K562 (cell line): ENCODE measurements around the gene TSPAN18. TPM values are rescaled to one million over a fixed set of nuclear protein-coding genes. Genes with fewer than 3 reads are reported as not detected.
A peak's percentile ranks its signal among the peaks of the same experiment; 100 is the strongest.

Experiments used
- ARNT ChIP-seq, 2 experiments: fragments of 450-650 bp; IDR thresholded peaks; 2 replicates each; pipeline ENCODE4 v1.6.1; 2016; ENCODE audit warnings: mild to moderate bottlenecking in 1 of 2
- ATF7 ChIP-seq: fragments of 450-650 bp; IDR thresholded peaks from 2 replicates; pipeline ENCODE4 v1.7.1; 2014; ENCODE audit warnings: mild to moderate bottlenecking, moderate library complexity
- BCL6 ChIP-seq: fragments of 250-450 bp; sonication (Bioruptor Pico); IDR thresholded peaks from 2 replicates; pipeline ENCODE4 v1.4.0; 2020
- CBX2 ChIP-seq: fragments of 200-600 bp; sonication (generic); IDR thresholded peaks from one replicate; pipeline ENCODE4 v1.6.1; 2012; ENCODE audit warnings: mild to moderate bottlenecking, low read length, inconsistent platforms; ENCODE audit not compliant: insufficient read depth, poor library complexity, severe bottlenecking
- CBX8 ChIP-seq: fragments of 200-600 bp; sonication (generic); IDR thresholded peaks from 2 replicates; pipeline ENCODE4 v1.6.1; 2012; ENCODE audit warnings: borderline replicate concordance, mixed run types, low read depth, mild to moderate bottlenecking, moderate library complexity, mixed read lengths, low read length, control low read depth, inconsistent platforms; ENCODE audit not compliant: poor library complexity, severe bottlenecking; ENCODE audit errors: extremely low read depth
- DMBX1 ChIP-seq: fragments of 250-450 bp; sonication (Bioruptor Pico); IDR thresholded peaks from 2 replicates; pipeline ENCODE4 v1.8.0; 2022; ENCODE audit warnings: inconsistent platforms, mild to moderate bottlenecking, moderate library complexity, borderline replicate concordance
- MEF2D ChIP-seq: conservative IDR thresholded peaks from 2 replicates; pipeline ENCODE4 v1.6.1; 2016; ENCODE audit warnings: low read depth, missing genetic modification characterization, missing compliant biosample characterization
- MTF1 ChIP-seq: fragments of 250-450 bp; sonication (Bioruptor Pico); IDR thresholded peaks from 2 replicates; pipeline ENCODE4 v1.9.0; 2021; ENCODE audit warnings: moderate library complexity, mild to moderate bottlenecking, inconsistent platforms, borderline replicate concordance
- REST ChIP-seq, 2 experiments: fragments of 450-650 bp; formaldehyde crosslinking in 1 of 2; IDR thresholded peaks; 2 replicates each; pipeline versions ENCODE4 v1.4.0 to v1.6.1; 2014 to 2020; ENCODE audit warnings: mild to moderate bottlenecking in 2 of 2, borderline replicate concordance in 1 of 2, low read depth in 1 of 2
- RUNX1 ChIP-seq: sonication (generic); IDR thresholded peaks from 2 replicates; pipeline ENCODE4 v1.6.1; 2016; ENCODE audit warnings: antibody characterized with exemption, low read depth
- TAF1 ChIP-seq: IDR thresholded peaks from 2 replicates; pipeline ENCODE4 v1.6.1; 2011; ENCODE audit warnings: mild to moderate bottlenecking, low read length, moderate library complexity; ENCODE audit not compliant: insufficient read depth, control insufficient read depth, severe bottlenecking; ENCODE audit errors: extremely low read depth
- ZNF197 ChIP-seq: fragments of 200-800 bp; sonication (Bioruptor generic); IDR thresholded peaks from 2 replicates; pipeline ENCODE4 v1.6.1; 2016; ENCODE audit warnings: low read depth, missing genetic modification characterization, missing compliant biosample characterization
- ZNF23 ChIP-seq: fragments of 250-450 bp; sonication (Bioruptor Pico); IDR thresholded peaks from 2 replicates; pipeline ENCODE4 v1.4.0; 2020; ENCODE audit warnings: mild to moderate bottlenecking
- ZNF282 ChIP-seq: sonication (generic); formaldehyde crosslinking; IDR thresholded peaks from 2 replicates; pipeline ENCODE4 v1.8.1; 2023; ENCODE audit warnings: missing genetic modification reagents
- polyA plus RNA-seq, 8 experiments: library from polyadenylated mRNA; depleted of rRNA in 4 of 8; stranded (reverse) in 5 of 8; unstranded in 3 of 8; fragments of >200 nt; fragmentation: Nextera tagmentation in 2 of 8; fragmentation: Illumina TruSeq in 1 of 8; extraction: Ambion mirVana in 2 of 8; extraction: Trizol in 1 of 8; gene quantifications; 2 replicates each; pipeline versions ENCODE4 v1.2.1 to v1.2.3, GENCODE V29; 2011 to 2014; ENCODE audit warnings: inconsistent platforms in 1 of 8, missing spikeins in 1 of 8
- total RNA-seq, 7 experiments: library from RNA; depleted of rRNA in 6 of 7; stranded (reverse); fragments of >200 nt in 6 of 7; fragmentation: Illumina TruSeq in 2 of 7; extraction: Trizol in 2 of 7; gene quantifications; 2 replicates each; pipeline versions ENCODE4 v1.2.1 to v1.2.3, GENCODE V29; 2011 to 2021; ENCODE audit warnings: low replicate concordance in 1 of 7
- TF ChIP-seq, protein P1 (sequence below): sonication (generic); formaldehyde crosslinking; IDR thresholded peaks from 2 replicates; pipeline ENCODE4 v1.5.0; 2020; ENCODE audit warnings: missing genetic modification reagents
- TF ChIP-seq, protein P2 (sequence below): sonication (generic); IDR thresholded peaks from 2 replicates; pipeline ENCODE4 v1.6.1; 2016

TSPAN18 gene
- total and polyA plus RNA-seq, 9 of the 15 experiments (the other 6 are each of a cell fraction or from before 2014, with no cell fraction given) = 0.17 to 0.35 (median 0.22) TPM; not detected in 4

GRCh38 chr11:44775366-44775984, 48.7 kb downstream of the TSPAN18 start (continued):
- TF ChIP-seq ZNF23 (no peak), RUNX1 (no peak), ZNF197 (CRISPR knock-in tag) (no peak), CBX2 (no peak), ARNT (IDR thresholded peaks at IDR 0.05) (no peak), TAF1 (no peak), BCL6 (CRISPR knock-in tag) (no peak), ATF7 (0 out of 2 replicates have a peak, but pooled peaks have one; percentile 13), REST (IDR thresholded peaks at IDR 0.05; ENCODE audit: borderline replicate concordance) (peak; percentile 52; the same call in 1 of the 2 replicates), REST (CRISPR knock-in tag; IDR thresholded peaks at IDR 0.05; ENCODE audit: low read depth) (no peak), CBX8 (no peak), MEF2D (tag) (no peak), ZNF282 (CRISPR knock-in tag) (no peak), MTF1 (no peak), DMBX1 (CRISPR knock-in tag) (0 out of 2 replicates have a peak, but pooled peaks have one; percentile 12)
- TF ChIP-seq, protein P1, sequence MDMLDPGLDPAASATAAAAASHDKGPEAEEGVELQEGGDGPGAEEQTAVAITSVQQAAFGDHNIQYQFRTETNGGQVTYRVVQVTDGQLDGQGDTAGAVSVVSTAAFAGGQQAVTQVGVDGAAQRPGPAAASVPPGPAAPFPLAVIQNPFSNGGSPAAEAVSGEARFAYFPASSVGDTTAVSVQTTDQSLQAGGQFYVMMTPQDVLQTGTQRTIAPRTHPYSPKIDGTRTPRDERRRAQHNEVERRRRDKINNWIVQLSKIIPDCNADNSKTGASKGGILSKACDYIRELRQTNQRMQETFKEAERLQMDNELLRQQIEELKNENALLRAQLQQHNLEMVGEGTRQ (CRISPR knock-in tag) = no peak
- TF ChIP-seq, protein P2, sequence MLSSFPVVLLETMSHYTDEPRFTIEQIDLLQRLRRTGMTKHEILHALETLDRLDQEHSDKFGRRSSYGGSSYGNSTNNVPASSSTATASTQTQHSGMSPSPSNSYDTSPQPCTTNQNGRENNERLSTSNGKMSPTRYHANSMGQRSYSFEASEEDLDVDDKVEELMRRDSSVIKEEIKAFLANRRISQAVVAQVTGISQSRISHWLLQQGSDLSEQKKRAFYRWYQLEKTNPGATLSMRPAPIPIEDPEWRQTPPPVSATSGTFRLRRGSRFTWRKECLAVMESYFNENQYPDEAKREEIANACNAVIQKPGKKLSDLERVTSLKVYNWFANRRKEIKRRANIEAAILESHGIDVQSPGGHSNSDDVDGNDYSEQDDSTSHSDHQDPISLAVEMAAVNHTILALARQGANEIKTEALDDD = no peak
